ENCODE measurements around the gene ARL13A.
"Not testable (repeated sequence)": the region's sequence is repeated elsewhere in the genome, so short reads cannot be mapped to it uniquely, and the experiment has no call there.

The ARL13A gene

DNA sequence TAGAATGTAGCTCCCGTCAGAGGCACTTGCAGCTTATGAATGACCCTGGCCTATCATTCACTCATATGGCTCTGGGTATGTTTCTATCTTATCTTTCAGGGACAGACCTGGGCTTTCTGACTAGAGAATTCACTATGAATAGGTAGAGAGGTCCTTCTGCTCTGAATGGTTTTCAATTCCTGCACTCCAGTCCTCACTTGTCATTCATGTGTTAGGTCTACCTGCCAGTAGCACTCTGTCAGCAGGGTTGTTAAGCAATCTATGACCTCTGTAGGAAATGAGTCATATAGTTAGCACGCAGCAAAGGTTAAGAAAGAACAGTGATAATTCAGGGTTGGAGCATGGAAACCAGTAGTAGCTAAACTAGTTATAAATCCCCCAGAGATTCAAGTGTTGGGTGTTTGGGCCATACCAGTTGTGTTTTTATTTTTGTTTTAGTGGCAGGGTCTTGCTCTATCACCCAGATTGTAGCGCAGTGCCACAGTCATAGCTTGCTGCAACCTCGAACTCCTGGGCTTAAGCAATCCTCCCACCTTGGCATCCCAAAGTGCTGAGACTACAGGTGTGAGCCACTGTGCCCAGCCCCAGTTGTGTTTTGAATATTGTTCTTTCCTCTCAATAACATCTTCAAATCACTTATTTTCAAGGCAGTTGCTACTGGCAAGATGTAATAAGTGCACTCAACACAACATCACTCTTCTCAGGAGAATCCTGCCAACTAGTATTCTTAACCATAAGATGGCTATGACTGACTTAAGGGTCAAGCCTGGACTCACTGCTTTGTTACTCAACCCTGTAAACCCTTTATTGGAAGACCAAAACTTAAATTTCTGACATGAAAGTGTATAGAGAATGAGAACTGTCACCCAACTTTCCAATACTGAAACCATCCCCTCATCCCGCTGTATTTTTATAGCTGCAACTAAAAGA lies 25.1 kb downstream of the ARL13A start (continued):
- TF ChIP-seq, protein P1, sequence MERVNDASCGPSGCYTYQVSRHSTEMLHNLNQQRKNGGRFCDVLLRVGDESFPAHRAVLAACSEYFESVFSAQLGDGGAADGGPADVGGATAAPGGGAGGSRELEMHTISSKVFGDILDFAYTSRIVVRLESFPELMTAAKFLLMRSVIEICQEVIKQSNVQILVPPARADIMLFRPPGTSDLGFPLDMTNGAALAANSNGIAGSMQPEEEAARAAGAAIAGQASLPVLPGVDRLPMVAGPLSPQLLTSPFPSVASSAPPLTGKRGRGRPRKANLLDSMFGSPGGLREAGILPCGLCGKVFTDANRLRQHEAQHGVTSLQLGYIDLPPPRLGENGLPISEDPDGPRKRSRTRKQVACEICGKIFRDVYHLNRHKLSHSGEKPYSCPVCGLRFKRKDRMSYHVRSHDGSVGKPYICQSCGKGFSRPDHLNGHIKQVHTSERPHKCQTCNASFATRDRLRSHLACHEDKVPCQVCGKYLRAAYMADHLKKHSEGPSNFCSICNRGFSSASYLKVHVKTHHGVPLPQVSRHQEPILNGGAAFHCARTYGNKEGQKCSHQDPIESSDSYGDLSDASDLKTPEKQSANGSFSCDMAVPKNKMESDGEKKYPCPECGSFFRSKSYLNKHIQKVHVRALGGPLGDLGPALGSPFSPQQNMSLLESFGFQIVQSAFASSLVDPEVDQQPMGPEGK (CRISPR knock-in tag; IDR thresholded peaks at IDR 0.05; ENCODE audit: borderline replicate concordance): no peak
- TF ChIP-seq RARB (CRISPR knock-in tag; IDR thresholded peaks at IDR 0.05) (no peak), BACH2 (CRISPR knock-in tag; IDR thresholded peaks at IDR 0.05; ENCODE audit: borderline replicate concordance) (no peak), PPARA (CRISPR knock-in tag; IDR thresholded peaks at IDR 0.05; ENCODE audit: borderline replicate concordance) (no peak), ZC3H10 (CRISPR knock-in tag; IDR thresholded peaks at IDR 0.05) (no peak)
- TF ChIP-seq, protein P2, sequence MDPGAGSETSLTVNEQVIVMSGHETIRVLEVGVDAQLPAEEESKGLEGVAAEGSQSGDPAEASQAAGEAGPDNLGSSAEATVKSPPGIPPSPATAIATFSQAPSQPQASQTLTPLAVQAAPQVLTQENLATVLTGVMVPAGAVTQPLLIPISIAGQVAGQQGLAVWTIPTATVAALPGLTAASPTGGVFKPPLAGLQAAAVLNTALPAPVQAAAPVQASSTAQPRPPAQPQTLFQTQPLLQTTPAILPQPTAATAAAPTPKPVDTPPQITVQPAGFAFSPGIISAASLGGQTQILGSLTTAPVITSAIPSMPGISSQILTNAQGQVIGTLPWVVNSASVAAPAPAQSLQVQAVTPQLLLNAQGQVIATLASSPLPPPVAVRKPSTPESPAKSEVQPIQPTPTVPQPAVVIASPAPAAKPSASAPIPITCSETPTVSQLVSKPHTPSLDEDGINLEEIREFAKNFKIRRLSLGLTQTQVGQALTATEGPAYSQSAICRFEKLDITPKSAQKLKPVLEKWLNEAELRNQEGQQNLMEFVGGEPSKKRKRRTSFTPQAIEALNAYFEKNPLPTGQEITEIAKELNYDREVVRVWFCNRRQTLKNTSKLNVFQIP (CRISPR knock-in tag; IDR thresholded peaks at IDR 0.05; ENCODE audit: borderline replicate concordance, low read depth): no peak

DNA sequence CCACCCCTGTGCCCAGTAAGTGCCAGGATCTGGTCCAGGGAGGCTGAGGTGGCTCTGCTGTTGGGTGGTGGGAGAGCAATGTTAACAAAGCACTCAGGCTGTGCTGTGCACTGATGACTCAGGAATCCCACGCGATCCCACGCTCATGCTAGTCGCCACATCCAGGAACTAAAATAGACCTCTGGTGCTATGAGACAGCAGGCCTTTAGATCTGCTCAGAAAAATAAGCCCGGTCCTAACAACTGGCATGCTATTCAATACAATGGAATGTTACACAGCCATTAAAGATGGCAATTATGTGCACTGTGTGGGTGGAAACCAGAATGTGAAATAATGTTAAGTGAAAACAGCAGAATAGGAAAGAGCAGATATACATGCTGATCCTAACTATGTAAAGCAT lies 26.0 kb downstream of the ARL13A start:
- peak; percentile 67 for ATAC-seq
- TF ChIP-seq ZC3H10 (CRISPR knock-in tag; IDR thresholded peaks at IDR 0.05): no peak
- TF ChIP-seq ZFP3 (CRISPR knock-in tag; IDR thresholded peaks at IDR 0.05): no peak
- no peak for TF ChIP-seq ESRRG (CRISPR knock-in tag; IDR thresholded peaks at IDR 0.05)

DNA sequence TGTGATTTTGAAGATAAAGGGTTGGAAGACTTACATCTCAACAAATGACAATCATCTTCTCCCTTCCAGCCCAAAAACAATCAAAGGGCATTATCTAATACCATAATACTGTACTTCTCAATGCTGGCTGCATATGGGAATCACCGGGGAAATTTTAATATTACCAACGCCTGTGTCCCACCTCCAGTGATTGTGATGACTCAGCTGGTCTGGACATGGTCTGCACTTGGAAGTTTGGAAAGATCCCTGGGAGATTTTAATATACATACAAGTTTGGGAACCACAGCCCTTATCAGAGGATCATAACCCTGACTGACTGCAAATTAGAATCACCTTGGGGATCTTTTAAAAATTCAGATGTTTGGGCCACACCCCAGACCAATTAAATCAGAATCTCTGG lies 29.9 kb downstream of the ARL13A start:
- no peak for ATAC-seq
- TF ChIP-seq ARNTL (CRISPR knock-in tag; IDR thresholded peaks at IDR 0.05; ENCODE audit: borderline replicate concordance, low read depth): no peak
- TF ChIP-seq ZFP30 (CRISPR knock-in tag; IDR thresholded peaks at IDR 0.05): no peak
- no peak for TF ChIP-seq GLIS3 (CRISPR knock-in tag; IDR thresholded peaks at IDR 0.05)

DNA sequence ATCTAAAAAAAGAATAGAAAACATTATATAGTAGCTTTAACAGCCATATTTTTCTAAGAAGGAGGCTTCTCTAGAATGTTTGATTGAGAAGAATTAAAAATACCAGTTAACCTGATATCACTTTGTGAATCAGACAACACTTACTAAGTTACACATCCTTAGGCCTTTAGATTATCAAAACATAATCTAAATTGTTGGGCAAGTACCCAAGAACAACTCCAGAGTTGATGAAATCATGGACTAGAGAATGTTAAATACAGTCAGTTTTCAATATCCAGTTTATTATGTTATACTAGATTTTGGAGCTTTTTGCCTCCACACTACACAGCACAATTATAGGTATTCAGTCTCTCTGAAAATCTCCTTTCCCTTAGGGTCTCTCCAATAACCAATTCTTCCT lies 39.6 kb downstream of the ARL13A start:
- TF ChIP-seq RARB (CRISPR knock-in tag; IDR thresholded peaks at IDR 0.05) (no peak), ARNTL (CRISPR knock-in tag; IDR thresholded peaks at IDR 0.05; ENCODE audit: borderline replicate concordance, low read depth) (no peak), ZFP30 (CRISPR knock-in tag; IDR thresholded peaks at IDR 0.05) (no peak), GLIS3 (CRISPR knock-in tag; IDR thresholded peaks at IDR 0.05) (no peak), ZNF565 (CRISPR knock-in tag; conservative IDR thresholded peaks at IDR 0.05; ENCODE audit: low read depth) (no peak), ZNF8 (CRISPR knock-in tag; IDR thresholded peaks at IDR 0.05) (no peak), ESRRG (CRISPR knock-in tag; IDR thresholded peaks at IDR 0.05) (no peak), ZC3H10 (CRISPR knock-in tag; IDR thresholded peaks at IDR 0.05) (no peak), ISL1 (CRISPR knock-in tag; IDR thresholded peaks at IDR 0.05) (no peak), CSDC2 (CRISPR knock-in tag; IDR thresholded peaks at IDR 0.05) (no peak), TCF4 (CRISPR knock-in tag; IDR thresholded peaks at IDR 0.05; ENCODE audit: borderline replicate concordance) (no peak), OSR1 (CRISPR knock-in tag; IDR thresholded peaks at IDR 0.05) (no peak), BACH2 (CRISPR knock-in tag; IDR thresholded peaks at IDR 0.05; ENCODE audit: borderline replicate concordance) (no peak), SNAI2 (CRISPR knock-in tag; IDR thresholded peaks at IDR 0.05) (no peak)
- TF ChIP-seq, protein P3, sequence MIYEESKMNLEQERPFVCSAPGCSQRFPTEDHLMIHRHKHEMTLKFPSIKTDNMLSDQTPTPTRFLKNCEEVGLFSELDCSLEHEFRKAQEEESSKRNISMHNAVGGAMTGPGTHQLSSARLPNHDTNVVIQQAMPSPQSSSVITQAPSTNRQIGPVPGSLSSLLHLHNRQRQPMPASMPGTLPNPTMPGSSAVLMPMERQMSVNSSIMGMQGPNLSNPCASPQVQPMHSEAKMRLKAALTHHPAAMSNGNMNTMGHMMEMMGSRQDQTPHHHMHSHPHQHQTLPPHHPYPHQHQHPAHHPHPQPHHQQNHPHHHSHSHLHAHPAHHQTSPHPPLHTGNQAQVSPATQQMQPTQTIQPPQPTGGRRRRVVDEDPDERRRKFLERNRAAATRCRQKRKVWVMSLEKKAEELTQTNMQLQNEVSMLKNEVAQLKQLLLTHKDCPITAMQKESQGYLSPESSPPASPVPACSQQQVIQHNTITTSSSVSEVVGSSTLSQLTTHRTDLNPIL (CRISPR knock-in tag; IDR thresholded peaks at IDR 0.05; ENCODE audit: low read depth): no peak
- TF ChIP-seq, protein P4, sequence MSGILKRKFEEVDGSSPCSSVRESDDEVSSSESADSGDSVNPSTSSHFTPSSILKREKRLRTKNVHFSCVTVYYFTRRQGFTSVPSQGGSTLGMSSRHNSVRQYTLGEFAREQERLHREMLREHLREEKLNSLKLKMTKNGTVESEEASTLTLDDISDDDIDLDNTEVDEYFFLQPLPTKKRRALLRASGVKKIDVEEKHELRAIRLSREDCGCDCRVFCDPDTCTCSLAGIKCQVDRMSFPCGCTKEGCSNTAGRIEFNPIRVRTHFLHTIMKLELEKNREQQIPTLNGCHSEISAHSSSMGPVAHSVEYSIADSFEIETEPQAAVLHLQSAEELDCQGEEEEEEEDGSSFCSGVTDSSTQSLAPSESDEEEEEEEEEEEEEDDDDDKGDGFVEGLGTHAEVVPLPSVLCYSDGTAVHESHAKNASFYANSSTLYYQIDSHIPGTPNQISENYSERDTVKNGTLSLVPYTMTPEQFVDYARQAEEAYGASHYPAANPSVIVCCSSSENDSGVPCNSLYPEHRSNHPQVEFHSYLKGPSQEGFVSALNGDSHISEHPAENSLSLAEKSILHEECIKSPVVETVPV (CRISPR knock-in tag; IDR thresholded peaks at IDR 0.05): no peak
- TF ChIP-seq, protein P2 (CRISPR knock-in tag; IDR thresholded peaks at IDR 0.05; ENCODE audit: borderline replicate concordance, low read depth): no peak
- ATAC-seq: no peak

DNA sequence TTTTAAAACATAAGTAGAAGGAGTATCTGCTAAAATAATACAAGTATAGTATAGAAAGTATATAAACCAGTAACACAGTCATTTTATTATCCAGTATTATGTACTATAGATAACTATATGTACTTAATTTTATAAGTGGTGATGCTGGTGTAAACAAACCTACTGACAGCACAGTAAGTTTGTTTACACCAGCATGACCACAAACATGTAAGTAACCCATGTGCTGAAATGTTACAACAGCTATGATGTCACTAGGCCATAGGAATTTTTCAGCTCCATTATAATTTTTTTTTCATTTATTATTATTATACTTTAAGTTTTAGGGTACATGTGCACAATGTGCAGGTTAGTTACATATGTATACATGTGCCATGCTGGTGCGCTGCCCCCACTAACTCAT lies 42.5 kb downstream of the ARL13A start:
- ATAC-seq: not testable (repeated sequence)
